HG03159 (cell line): ENCODE data around the gene KIAA1210.
"Not testable (repeated sequence)": the region's sequence is repeated elsewhere in the genome, so short reads cannot be mapped to it uniquely, and the experiment has no call there.

Experiments
- ATAC-seq: cut with Tn5 transposase; IDR thresholded peaks from one replicate; pipeline ENCODE4 v1.9.1; 2021; ENCODE audit warnings: mild to moderate bottlenecking, moderate library complexity; ENCODE audit not compliant: unreplicated experiment

KIAA1210 gene

GRCh38 chrX:119041175-119041574 lies 86.4 kb downstream of the KIAA1210 start:
- ATAC-seq = no peak

GRCh38 chrX:119040432-119040831 lies 87.2 kb downstream of the KIAA1210 start:
- no peak for ATAC-seq

DNA sequence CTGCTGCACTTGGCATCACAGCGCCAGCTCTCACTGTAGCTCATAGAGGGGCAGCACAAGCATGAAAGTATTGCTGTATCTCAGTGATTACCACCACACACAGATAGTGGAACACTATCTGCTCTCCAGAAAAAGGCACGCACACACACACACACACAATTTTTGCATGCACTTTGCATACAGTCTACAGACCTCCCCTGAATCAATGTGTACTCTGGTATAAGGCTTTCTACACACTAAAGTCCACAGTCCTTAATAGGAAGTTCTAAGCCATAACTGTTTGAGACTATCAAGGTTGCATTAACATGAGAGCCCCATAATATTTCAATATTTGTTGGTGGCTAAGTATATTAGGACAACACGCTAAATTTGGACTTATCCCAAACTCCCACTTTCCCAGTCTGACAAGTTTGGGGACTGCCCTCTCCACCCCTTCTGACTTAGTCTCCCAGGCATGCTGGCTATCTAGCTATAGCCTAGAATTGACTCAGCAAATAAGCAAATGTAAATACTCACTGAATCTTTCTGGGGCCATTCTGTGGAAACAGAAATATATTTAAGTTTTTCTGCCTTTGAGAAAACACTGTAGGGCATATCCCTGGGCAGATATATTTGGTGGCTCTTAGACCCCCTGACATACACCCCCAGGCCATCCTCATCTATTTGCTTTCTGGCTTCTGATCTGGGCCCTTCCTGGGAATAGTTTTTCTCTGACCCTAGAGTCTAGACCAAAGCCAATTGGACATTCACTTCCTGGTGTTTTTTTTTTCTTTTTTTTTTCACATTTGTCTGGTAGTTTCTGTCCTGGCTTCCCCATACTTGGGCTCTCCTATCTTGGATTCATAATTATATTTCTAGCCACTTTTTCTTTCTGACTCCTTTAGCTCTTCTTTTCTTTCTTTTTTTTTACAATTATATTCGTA lies 91.2 kb downstream of the KIAA1210 start:
- ATAC-seq = no peak

DNA sequence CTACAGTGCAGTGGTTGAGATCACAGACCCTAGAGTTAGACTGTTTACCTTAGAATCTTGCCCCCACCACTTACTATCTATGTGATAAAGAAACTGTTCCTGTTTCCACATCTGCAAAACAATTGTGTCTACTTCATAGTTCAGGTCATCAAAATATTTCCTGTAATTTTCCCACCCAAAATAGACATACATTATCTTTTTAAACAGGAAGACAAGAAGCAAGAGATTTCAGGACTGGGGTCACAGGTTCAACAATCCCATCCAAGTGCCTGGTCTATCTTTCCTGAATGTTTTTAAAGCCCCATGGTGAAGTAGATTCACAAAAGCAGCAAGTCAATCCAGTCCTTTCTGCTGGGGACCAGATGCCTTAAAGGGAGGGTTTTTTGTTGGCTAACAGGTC lies 96.6 kb downstream of the KIAA1210 start:
- no peak for ATAC-seq

DNA sequence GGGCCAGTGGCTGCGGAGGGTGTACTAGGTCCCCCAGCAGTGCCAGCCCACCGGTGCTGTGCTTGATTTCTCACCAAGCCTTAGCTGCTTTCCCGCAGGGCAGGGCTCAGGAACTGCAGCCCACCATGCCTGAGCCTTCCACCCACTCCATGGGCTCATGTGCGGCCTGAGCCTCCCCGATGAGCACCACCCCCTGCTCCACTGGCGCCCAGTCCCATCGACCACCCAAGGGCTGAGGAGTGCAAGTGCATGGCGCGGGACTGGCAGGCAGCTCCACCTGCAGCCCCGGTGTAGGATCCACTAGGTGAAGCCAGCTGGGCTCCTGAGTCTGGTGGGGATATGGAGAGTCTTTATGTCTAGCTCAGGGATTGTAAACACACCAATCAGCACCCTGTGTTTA lies 98.0 kb downstream of the KIAA1210 start:
- ATAC-seq = not testable (repeated sequence)

GRCh38 chrX:119028733-119029330 lies 98.8 kb downstream of the KIAA1210 start:
- ATAC-seq = no peak
